ENCODE measurements around the gene KIRREL3.

KIRREL3 gene

GRCh38 chr11:126781942-126782341 lies 218.6 kb downstream of the KIRREL3 start:
- H3F3A ChIP-seq (ENCODE audit: insufficient read depth) = no peaks in the 10 kb centered on the region
- H3K4me3 ChIP-seq (ENCODE audit: insufficient read depth, low read length, poor library complexity, severe bottlenecking) = no peak overlapping the region
- H3K9me2 ChIP-seq (replicated peaks; ENCODE audit: insufficient read depth, low read length) = no peaks in the 10 kb centered on the region
- no peaks in the 10 kb centered on the region for H3K36me3 ChIP-seq (ENCODE audit: low read length)
- H2AFZ ChIP-seq (ENCODE audit: low read depth, low read length, severe bottlenecking) = no peak overlapping the region
- no peaks in the 10 kb centered on the region for H3K27me3 ChIP-seq (ENCODE audit: low read length)
- H3K9me3 ChIP-seq (ENCODE audit: insufficient read depth, low read length) = no peaks in the 10 kb centered on the region
- no peak overlapping the region for H3K27ac ChIP-seq (ENCODE audit: low read depth, low read length)
- TF ChIP-seq EZH2phosphoT487 (conservative IDR thresholded peaks at IDR 0.05; ENCODE audit: low read length) = no peak
- TF ChIP-seq CTCF (IDR thresholded peaks at IDR 0.05; ENCODE audit: insufficient read depth, low read length, poor library complexity, severe bottlenecking) = no peak
- H3K9ac ChIP-seq (ENCODE audit: low read length) = no peak overlapping the region
- no peaks in the 10 kb centered on the region for H4K20me1 ChIP-seq (ENCODE audit: low read depth, low read length)
- H3K4me2 ChIP-seq (ENCODE audit: low read depth, low read length, poor library complexity, severe bottlenecking) = no peak overlapping the region
- no peaks in the 10 kb centered on the region for H3K79me2 ChIP-seq (ENCODE audit: insufficient read depth, low read length)

DNA sequence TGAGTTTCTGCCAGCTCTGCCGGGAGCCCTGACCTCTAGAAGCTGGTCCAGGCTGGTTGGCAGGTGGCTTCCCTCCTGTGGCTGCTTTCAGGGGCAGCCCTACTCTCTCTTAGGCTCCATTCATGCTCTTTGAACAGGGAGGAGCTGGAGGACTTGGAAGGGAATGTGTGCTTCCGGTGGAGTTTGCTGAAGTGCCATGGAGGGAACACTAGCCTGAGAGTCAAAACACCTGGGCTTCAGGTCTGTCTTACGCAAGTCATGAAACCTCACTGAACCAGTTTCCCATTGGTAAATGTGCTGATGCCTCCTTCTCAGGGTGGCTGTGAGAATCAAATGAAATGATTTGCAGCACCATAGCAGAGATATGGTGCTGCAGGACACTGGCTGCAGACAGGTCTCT lies 224.5 kb downstream of the KIRREL3 start:
- Histone ChIP-seq H3K27me3 (ENCODE audit: low read length) (no peaks in the 10 kb centered on the region), H3K79me2 (ENCODE audit: insufficient read depth, low read length) (no peaks in the 10 kb centered on the region), H3K4me3 (ENCODE audit: insufficient read depth, low read length, poor library complexity, severe bottlenecking) (no peak overlapping the region), H2AFZ (ENCODE audit: low read depth, low read length, severe bottlenecking) (no peak overlapping the region), H3K9me2 (replicated peaks; ENCODE audit: insufficient read depth, low read length) (no peaks in the 10 kb centered on the region), H3K9ac (ENCODE audit: low read length) (no peak overlapping the region), H3K36me3 (ENCODE audit: low read length) (no peaks in the 10 kb centered on the region), H3K9me3 (ENCODE audit: insufficient read depth, low read length) (no peaks in the 10 kb centered on the region), H3F3A (ENCODE audit: insufficient read depth) (no peaks in the 10 kb centered on the region), H3K27ac (ENCODE audit: low read depth, low read length) (no peak overlapping the region), H4K20me1 (ENCODE audit: low read depth, low read length) (no peaks in the 10 kb centered on the region), H3K4me2 (ENCODE audit: low read depth, low read length, poor library complexity, severe bottlenecking) (no peak overlapping the region)
- TF ChIP-seq EZH2phosphoT487 (conservative IDR thresholded peaks at IDR 0.05; ENCODE audit: low read length) = no peak
- TF ChIP-seq CTCF (IDR thresholded peaks at IDR 0.05; ENCODE audit: insufficient read depth, low read length, poor library complexity, severe bottlenecking) = no peak

DNA sequence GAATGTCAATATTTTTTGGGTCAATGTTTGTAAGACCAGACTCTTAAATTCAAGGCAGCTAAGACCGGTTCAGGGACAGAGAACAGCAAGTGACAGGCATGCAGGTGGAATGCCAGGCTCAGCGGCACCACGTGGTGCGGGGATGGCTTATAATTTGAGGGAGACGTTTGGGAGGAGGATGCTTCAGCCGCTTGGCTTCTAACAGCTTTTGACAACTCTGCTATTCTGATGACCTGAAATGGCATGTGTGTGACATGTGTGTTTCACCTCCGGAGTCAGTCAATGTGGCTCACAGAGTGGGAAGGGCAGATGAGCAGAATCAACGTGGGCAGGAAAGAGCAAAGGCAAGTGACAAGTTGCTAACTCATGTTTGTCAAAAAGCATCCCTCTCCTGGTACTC lies 228.3 kb downstream of the KIRREL3 start:
- H3K4me2 ChIP-seq (ENCODE audit: low read depth, low read length, poor library complexity, severe bottlenecking) = no peak overlapping the region
- no peak overlapping the region for H2AFZ ChIP-seq (ENCODE audit: low read depth, low read length, severe bottlenecking)
- H3K36me3 ChIP-seq (ENCODE audit: low read length) = no peaks in the 10 kb centered on the region
- no peaks in the 10 kb centered on the region for H3K9me2 ChIP-seq (replicated peaks; ENCODE audit: insufficient read depth, low read length)
- no peak for TF ChIP-seq EZH2phosphoT487 (conservative IDR thresholded peaks at IDR 0.05; ENCODE audit: low read length)
- no peak for TF ChIP-seq CTCF (IDR thresholded peaks at IDR 0.05; ENCODE audit: insufficient read depth, low read length, poor library complexity, severe bottlenecking)
- H3K4me3 ChIP-seq (ENCODE audit: insufficient read depth, low read length, poor library complexity, severe bottlenecking) = no peak overlapping the region
- no peaks in the 10 kb centered on the region for H3F3A ChIP-seq (ENCODE audit: insufficient read depth)
- no peaks in the 10 kb centered on the region for H3K9me3 ChIP-seq (ENCODE audit: insufficient read depth, low read length)
- H3K9ac ChIP-seq (ENCODE audit: low read length) = no peak overlapping the region
- no peaks in the 10 kb centered on the region for H4K20me1 ChIP-seq (ENCODE audit: low read depth, low read length)
- H3K27me3 ChIP-seq (ENCODE audit: low read length) = no peaks in the 10 kb centered on the region
- H3K79me2 ChIP-seq (ENCODE audit: insufficient read depth, low read length) = no peaks in the 10 kb centered on the region
- H3K27ac ChIP-seq (ENCODE audit: low read depth, low read length) = no peak overlapping the region

- Histone ChIP-seq H3K9ac (ENCODE audit: low read length) (no peak overlapping the region), H3K4me3 (ENCODE audit: insufficient read depth, low read length, poor library complexity, severe bottlenecking) (no peak overlapping the region), H4K20me1 (ENCODE audit: low read depth, low read length) (no peaks in the 10 kb centered on the region), H3K36me3 (ENCODE audit: low read length) (no peaks in the 10 kb centered on the region), H3K79me2 (ENCODE audit: insufficient read depth, low read length) (no peaks in the 10 kb centered on the region), H3F3A (ENCODE audit: insufficient read depth) (no peaks in the 10 kb centered on the region), H3K4me2 (ENCODE audit: low read depth, low read length, poor library complexity, severe bottlenecking) (no peak overlapping the region), H3K9me2 (replicated peaks; ENCODE audit: insufficient read depth, low read length) (no peaks in the 10 kb centered on the region), H2AFZ (ENCODE audit: low read depth, low read length, severe bottlenecking) (no peak overlapping the region), H3K9me3 (ENCODE audit: insufficient read depth, low read length) (no peaks in the 10 kb centered on the region), H3K27me3 (ENCODE audit: low read length) (no peaks in the 10 kb centered on the region), H3K27ac (ENCODE audit: low read depth, low read length) (no peak overlapping the region)
- TF ChIP-seq CTCF (IDR thresholded peaks at IDR 0.05; ENCODE audit: insufficient read depth, low read length, poor library complexity, severe bottlenecking) = no peak
- TF ChIP-seq EZH2phosphoT487 (conservative IDR thresholded peaks at IDR 0.05; ENCODE audit: low read length) = no peak
These were observed 231.9 kb downstream of the KIRREL3 start for GRCh38 chr11:126768702-126769101.

Measured in SU-DHL-6 (cell line).